HEK293 (cell line): Measurements from ENCODE around the gene FGF12.

Source experiments
- GLI2 ChIP-seq: fragments of 450-650 bp; formaldehyde crosslinking; IDR thresholded peaks from 2 replicates; pipeline ENCODE4; 2017; ENCODE audit warnings: missing biosample characterization, missing genetic modification characterization, low read depth, borderline replicate concordance
- HOXA7 ChIP-seq: sonication (generic); formaldehyde crosslinking; IDR thresholded peaks from 2 replicates; pipeline ENCODE4 v1.8.1; 2022; ENCODE audit warnings: missing genetic modification reagents, borderline replicate concordance
- SP2 ChIP-seq: fragments of 450-650 bp; formaldehyde crosslinking; IDR thresholded peaks from 2 replicates; pipeline ENCODE4 v1.5.1; 2016; ENCODE audit warnings: missing biosample characterization, missing genetic modification characterization
- ZNF114 ChIP-seq: fragments of 450-650 bp; formaldehyde crosslinking; IDR thresholded peaks from 2 replicates; pipeline ENCODE4 v1.5.0; 2017; ENCODE audit warnings: missing biosample characterization, missing genetic modification characterization
- ZNF146 ChIP-seq: fragments of 450-650 bp; formaldehyde crosslinking; IDR thresholded peaks from 2 replicates; pipeline ENCODE4 v1.5.1; 2016; ENCODE audit warnings: missing biosample characterization, missing genetic modification characterization
- ZNF169 ChIP-seq: fragments of 450-650 bp; formaldehyde crosslinking; IDR thresholded peaks from 2 replicates; pipeline ENCODE4 v1.5.1; 2016; ENCODE audit warnings: missing biosample characterization, missing genetic modification characterization
- ZNF175 ChIP-seq: fragments of 450-650 bp; formaldehyde crosslinking; IDR thresholded peaks from 2 replicates; pipeline ENCODE4 v1.5.1; 2016; ENCODE audit warnings: missing biosample characterization, missing genetic modification characterization
- ZNF596 ChIP-seq: fragments of 450-650 bp; IDR thresholded peaks from 2 replicates; pipeline ENCODE4 v1.5.0; 2018; ENCODE audit warnings: missing biosample characterization, mild to moderate bottlenecking, missing genetic modification characterization, moderate library complexity
- ZNF777 ChIP-seq: fragments of 450-650 bp; formaldehyde crosslinking; IDR thresholded peaks from 2 replicates; pipeline ENCODE4 v1.5.1; 2017; ENCODE audit warnings: missing biosample characterization, missing genetic modification characterization, borderline replicate concordance
- ZSCAN16 ChIP-seq: fragments of 450-650 bp; formaldehyde crosslinking; IDR thresholded peaks from 2 replicates; pipeline ENCODE4 v1.5.1; 2016; ENCODE audit warnings: missing biosample characterization, missing genetic modification characterization
- ZXDB ChIP-seq: fragments of 450-650 bp; formaldehyde crosslinking; IDR thresholded peaks from 2 replicates; pipeline ENCODE4 v1.5.1; 2016; ENCODE audit warnings: missing biosample characterization, missing genetic modification characterization
- TF ChIP-seq, protein P1 (sequence below): fragments of 450-650 bp; formaldehyde crosslinking; IDR thresholded peaks from 2 replicates; pipeline ENCODE4 v1.5.1; 2016; ENCODE audit warnings: missing biosample characterization, missing genetic modification characterization
- TF ChIP-seq, protein P2 (sequence below): fragments of 450-650 bp; formaldehyde crosslinking; IDR thresholded peaks from 2 replicates; pipeline ENCODE4 v1.5.1; 2016; ENCODE audit warnings: missing biosample characterization, missing genetic modification characterization
- TF ChIP-seq, protein P3 (sequence below): fragments of 450-650 bp; formaldehyde crosslinking; IDR thresholded peaks from 2 replicates; pipeline ENCODE4 v1.5.1; 2016; ENCODE audit warnings: missing biosample characterization, missing genetic modification characterization

DNA sequence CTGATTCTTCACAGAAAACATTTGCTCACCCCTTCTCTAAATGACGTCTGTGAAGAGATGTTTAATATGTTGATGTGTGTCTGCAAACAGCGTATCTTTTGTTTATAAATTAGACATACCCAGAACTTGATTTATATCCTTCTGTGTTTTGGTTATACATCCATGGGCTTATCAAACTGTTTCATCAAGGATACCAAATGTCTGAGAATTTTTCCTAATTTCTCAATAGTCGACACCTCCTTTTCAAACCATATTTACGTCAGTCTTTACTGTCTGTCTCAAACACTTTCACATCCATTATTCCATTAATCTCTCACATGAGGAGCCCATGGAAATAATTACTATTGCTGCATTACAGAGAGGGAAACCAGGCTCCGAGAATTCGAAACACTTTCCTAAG, 85.4 kb downstream of the FGF12 start:
- TF ChIP-seq, protein P1, sequence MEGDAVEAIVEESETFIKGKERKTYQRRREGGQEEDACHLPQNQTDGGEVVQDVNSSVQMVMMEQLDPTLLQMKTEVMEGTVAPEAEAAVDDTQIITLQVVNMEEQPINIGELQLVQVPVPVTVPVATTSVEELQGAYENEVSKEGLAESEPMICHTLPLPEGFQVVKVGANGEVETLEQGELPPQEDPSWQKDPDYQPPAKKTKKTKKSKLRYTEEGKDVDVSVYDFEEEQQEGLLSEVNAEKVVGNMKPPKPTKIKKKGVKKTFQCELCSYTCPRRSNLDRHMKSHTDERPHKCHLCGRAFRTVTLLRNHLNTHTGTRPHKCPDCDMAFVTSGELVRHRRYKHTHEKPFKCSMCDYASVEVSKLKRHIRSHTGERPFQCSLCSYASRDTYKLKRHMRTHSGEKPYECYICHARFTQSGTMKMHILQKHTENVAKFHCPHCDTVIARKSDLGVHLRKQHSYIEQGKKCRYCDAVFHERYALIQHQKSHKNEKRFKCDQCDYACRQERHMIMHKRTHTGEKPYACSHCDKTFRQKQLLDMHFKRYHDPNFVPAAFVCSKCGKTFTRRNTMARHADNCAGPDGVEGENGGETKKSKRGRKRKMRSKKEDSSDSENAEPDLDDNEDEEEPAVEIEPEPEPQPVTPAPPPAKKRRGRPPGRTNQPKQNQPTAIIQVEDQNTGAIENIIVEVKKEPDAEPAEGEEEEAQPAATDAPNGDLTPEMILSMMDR, result no peak
- TF ChIP-seq ZNF777 (tag by site-specific recombination) (no peak), GLI2 (no peak), ZSCAN16 (tag by site-specific recombination) (no peak), HOXA7 (CRISPR knock-in tag) (no peak), ZNF146 (no peak), ZNF114 (tag by site-specific recombination) (no peak), SP2 (tag by site-specific recombination) (no peak), ZNF169 (tag by site-specific recombination) (no peak), ZNF175 (tag by site-specific recombination) (no peak), ZNF596 (no peak), ZXDB (tag by site-specific recombination) (no peak)
- TF ChIP-seq, protein P2, sequence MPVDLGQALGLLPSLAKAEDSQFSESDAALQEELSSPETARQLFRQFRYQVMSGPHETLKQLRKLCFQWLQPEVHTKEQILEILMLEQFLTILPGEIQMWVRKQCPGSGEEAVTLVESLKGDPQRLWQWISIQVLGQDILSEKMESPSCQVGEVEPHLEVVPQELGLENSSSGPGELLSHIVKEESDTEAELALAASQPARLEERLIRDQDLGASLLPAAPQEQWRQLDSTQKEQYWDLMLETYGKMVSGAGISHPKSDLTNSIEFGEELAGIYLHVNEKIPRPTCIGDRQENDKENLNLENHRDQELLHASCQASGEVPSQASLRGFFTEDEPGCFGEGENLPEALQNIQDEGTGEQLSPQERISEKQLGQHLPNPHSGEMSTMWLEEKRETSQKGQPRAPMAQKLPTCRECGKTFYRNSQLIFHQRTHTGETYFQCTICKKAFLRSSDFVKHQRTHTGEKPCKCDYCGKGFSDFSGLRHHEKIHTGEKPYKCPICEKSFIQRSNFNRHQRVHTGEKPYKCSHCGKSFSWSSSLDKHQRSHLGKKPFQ (tag by site-specific recombination), result no peak
- TF ChIP-seq, protein P3, sequence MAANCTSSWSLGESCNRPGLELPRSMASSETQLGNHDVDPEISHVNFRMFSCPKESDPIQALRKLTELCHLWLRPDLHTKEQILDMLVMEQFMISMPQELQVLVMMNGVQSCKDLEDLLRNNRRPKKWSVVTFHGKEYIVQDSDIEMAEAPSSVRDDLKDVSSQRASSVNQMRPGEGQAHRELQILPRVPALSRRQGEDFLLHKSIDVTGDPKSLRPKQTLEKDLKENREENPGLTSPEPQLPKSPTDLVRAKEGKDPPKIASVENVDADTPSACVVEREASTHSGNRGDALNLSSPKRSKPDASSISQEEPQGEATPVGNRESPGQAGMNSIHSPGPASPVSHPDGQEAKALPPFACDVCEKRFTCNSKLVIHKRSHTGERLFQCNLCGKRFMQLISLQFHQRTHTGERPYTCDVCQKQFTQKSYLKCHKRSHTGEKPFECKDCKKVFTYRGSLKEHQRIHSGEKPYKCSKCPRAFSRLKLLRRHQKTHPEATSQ, result no peak
